ENCODE data around the gene NCAPG2. TPM values are rescaled to one million over a fixed set of nuclear protein-coding genes. Genes with fewer than 3 reads are reported as not detected.
"Not testable (repeated sequence)": the region's sequence is repeated elsewhere in the genome, so short reads cannot be mapped to it uniquely, and the experiment has no call there.

Gene NCAPG2
- total RNA-seq, 1 experiment from 2014 or later = 27.4 TPM

DNA sequence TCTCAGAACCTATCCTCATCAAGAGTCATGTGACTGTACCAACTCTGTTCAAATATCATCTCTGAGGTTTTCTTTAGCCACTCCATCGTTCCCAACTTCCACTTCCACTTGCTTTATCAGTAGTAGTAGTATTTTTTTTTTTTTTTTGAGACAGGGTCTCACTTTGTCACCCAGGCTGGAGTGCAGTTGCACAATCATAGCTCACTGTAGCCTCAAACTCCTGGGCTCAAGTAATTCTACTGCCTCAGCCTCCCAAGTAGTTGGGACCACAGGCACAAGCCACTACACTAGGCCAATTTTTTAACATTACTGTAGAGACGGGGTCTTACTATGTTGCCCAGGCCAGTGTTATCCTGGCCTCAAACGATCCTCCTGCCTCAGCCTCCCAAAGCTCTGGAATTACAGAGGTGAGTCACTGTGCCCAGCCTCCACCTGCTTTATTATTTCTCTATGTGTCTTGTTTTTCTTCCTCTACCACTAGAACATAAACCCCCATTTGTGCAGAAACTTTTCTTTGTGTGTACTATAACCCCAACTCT lies 5.9 kb downstream of the NCAPG2 start:
- POLR2A ChIA-PET = interaction anchor here (0.7 to 0.8 kb wide), 2 partner anchors 9 kb away, joined by 3 read pairs; no protein-coding TSS in a partner anchor
- BruUV-seq (replicated peaks) = no TSS peak
- intact Hi-C loops (cut with micrococcal nuclease) = no loop called here
- H3K36me3 Mint-ChIP-seq (ENCODE audit: insufficient read depth, unreplicated experiment) = peaks cover 12% of the 10 kb centered on the region
- no peaks in the 10 kb centered on the region for H3K9me3 Mint-ChIP-seq (ENCODE audit: unreplicated experiment)
- no peaks in the 10 kb centered on the region for H3K27me3 Mint-ChIP-seq (ENCODE audit: insufficient read depth, unreplicated experiment)
- no peak overlapping the region for H3K4me3 Mint-ChIP-seq (ENCODE audit: unreplicated experiment)
- CTCF ChIA-PET = interaction anchor here (0.5 to 1.3 kb wide), 3 partner anchors 24 to 278 kb away, joined by 3 to 5 read pairs (median 3); no protein-coding TSS in a partner anchor
- TF ChIP-seq, protein P1, sequence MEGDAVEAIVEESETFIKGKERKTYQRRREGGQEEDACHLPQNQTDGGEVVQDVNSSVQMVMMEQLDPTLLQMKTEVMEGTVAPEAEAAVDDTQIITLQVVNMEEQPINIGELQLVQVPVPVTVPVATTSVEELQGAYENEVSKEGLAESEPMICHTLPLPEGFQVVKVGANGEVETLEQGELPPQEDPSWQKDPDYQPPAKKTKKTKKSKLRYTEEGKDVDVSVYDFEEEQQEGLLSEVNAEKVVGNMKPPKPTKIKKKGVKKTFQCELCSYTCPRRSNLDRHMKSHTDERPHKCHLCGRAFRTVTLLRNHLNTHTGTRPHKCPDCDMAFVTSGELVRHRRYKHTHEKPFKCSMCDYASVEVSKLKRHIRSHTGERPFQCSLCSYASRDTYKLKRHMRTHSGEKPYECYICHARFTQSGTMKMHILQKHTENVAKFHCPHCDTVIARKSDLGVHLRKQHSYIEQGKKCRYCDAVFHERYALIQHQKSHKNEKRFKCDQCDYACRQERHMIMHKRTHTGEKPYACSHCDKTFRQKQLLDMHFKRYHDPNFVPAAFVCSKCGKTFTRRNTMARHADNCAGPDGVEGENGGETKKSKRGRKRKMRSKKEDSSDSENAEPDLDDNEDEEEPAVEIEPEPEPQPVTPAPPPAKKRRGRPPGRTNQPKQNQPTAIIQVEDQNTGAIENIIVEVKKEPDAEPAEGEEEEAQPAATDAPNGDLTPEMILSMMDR (IDR thresholded peaks at IDR 0.05; ENCODE audit: unreplicated experiment) = no peak
- H3K27ac Mint-ChIP-seq (ENCODE audit: low read depth, unreplicated experiment) = no peak overlapping the region
- H3K4me1 Mint-ChIP-seq (ENCODE audit: insufficient read depth, unreplicated experiment) = peaks cover 23% of the 10 kb centered on the region
- no peak for DNase-seq (ENCODE audit: unreplicated experiment)

DNA sequence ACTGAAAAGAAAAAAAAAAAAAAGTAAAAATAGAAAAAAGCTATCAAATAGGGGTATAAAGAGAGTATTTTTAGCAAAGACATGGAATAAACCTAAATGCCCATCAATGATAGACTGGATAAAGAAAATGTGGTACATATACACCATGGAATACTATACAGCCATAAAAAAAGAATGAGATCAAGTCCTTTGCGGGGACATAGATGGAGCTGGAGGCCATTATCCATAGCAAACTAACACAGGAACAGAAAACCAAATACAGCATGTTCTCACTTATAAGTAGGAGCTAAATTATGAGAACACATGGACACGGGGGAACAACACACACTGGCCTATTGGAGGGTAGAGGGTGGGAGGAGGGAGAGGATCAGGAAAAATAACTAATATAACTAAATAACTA lies 7.0 kb downstream of the NCAPG2 start:
- DNase-seq (ENCODE audit: unreplicated experiment); BruUV-seq (replicated peaks); intact Hi-C loops (cut with micrococcal nuclease); H3K27me3 Mint-ChIP-seq (ENCODE audit: insufficient read depth, unreplicated experiment); H3K4me3 Mint-ChIP-seq (ENCODE audit: unreplicated experiment); H3K9me3 Mint-ChIP-seq (ENCODE audit: unreplicated experiment); H3K27ac Mint-ChIP-seq (ENCODE audit: low read depth, unreplicated experiment): not testable (repeated sequence)
- H3K36me3 Mint-ChIP-seq (ENCODE audit: insufficient read depth, unreplicated experiment) = peaks cover 12% of the 10 kb centered on the region
- CTCF ChIA-PET = interaction anchor here (0.6 to 1.3 kb wide), 2 partner anchors 231 to 279 kb away, joined by 4 to 5 read pairs; no protein-coding TSS in a partner anchor
- POLR2A ChIA-PET = interaction anchor here (0.8 to 1.2 kb wide), 2 partner anchors 8 to 166 kb away, joined by 3 read pairs; no protein-coding TSS in a partner anchor
- H3K4me1 Mint-ChIP-seq (ENCODE audit: insufficient read depth, unreplicated experiment) = peaks cover 13% of the 10 kb centered on the region

DNA sequence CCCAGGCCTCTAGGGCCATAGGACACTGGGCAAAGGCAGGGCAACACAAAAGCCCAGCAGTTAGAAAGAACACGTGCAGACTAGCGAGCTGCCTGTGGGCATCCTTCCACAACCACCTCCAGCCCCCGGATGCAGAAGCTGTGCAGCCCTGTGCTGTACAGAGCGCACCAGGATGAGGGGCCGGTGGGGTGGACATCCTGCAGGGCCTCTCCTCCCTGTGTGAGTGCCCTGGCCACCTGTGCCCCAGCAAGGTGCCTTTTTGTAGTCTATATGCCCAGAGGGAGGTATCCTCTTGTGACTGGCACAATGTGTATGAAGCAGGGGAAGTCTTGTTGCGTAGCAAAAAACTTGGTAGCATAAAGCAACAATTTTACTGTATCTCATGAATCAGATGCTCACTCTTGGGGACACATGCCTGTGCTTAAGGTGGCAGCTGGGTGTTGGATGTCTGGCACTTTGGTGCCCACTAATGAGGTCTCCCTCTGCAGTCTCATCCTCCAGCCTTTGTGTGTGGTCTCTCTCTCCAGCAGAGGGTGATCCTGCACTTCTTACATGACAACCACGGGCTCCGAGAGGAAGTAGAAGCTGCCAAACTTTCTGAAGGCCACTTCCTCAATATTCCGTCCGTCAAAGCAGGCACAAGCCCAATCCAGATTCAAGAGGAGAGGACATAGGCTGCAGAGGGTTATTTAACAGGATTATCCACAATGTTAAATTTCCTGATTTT lies 8.7 kb downstream of the NCAPG2 start:
- H3K4me3 Mint-ChIP-seq (ENCODE audit: unreplicated experiment) = no peak overlapping the region
- H3K27me3 Mint-ChIP-seq (ENCODE audit: insufficient read depth, unreplicated experiment) = no peaks in the 10 kb centered on the region
- intact Hi-C loops (cut with micrococcal nuclease) = loop anchor here (1.0 kb wide), 1 partner anchor 281 kb away; no protein-coding TSS in a partner anchor
- no peaks in the 10 kb centered on the region for H3K9me3 Mint-ChIP-seq (ENCODE audit: unreplicated experiment)
- ChIA-PET CTCF (interaction anchor here (0.6 to 1.2 kb wide), 4 partner anchors 26 to 282 kb away, joined by 3 to 4 read pairs (median 4); no protein-coding TSS in a partner anchor), POLR2A (interaction anchor here (0.6 kb wide), 1 partner anchor 329 kb away, joined by 3 read pairs; no protein-coding TSS in a partner anchor)
- peak; percentile 71 for DNase-seq (ENCODE audit: unreplicated experiment)
- H3K27ac Mint-ChIP-seq (ENCODE audit: low read depth, unreplicated experiment) = no peak overlapping the region
- no TSS peak for BruUV-seq (replicated peaks)
- TF ChIP-seq, protein P1 (IDR thresholded peaks at IDR 0.05; ENCODE audit: unreplicated experiment) = peak; percentile 31
- peaks cover 12% of the 10 kb centered on the region for H3K36me3 Mint-ChIP-seq (ENCODE audit: insufficient read depth, unreplicated experiment)
- H3K4me1 Mint-ChIP-seq (ENCODE audit: insufficient read depth, unreplicated experiment) = peaks cover 9% of the 10 kb centered on the region

DNA sequence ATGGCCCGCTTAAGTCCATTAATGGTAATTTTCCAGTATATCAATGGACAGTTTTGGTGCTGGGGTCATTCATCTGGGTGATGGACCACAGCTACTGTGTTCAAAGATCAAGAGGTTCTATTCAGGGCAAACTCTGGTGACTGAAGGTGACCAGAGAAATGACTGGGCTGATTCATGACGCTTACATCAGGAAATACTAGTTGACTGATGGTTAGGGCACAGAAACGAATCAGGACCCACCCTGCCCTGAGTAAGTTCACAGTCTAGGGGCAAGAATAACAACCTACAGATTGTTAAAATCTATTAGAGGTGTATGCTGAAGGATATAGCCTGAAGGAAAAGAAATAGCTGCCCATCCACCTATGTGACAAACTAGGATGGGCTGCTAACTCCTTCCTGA lies 9.5 kb downstream of the NCAPG2 start:
- TF ChIP-seq, protein P1 (IDR thresholded peaks at IDR 0.05; ENCODE audit: unreplicated experiment) = no peak
- intact Hi-C loops (cut with micrococcal nuclease) = no loop called here
- peaks cover 12% of the 10 kb centered on the region for H3K36me3 Mint-ChIP-seq (ENCODE audit: insufficient read depth, unreplicated experiment)
- H3K27ac Mint-ChIP-seq (ENCODE audit: low read depth, unreplicated experiment) = no peak overlapping the region
- no peaks in the 10 kb centered on the region for H3K27me3 Mint-ChIP-seq (ENCODE audit: insufficient read depth, unreplicated experiment)
- no peak overlapping the region for H3K4me3 Mint-ChIP-seq (ENCODE audit: unreplicated experiment)
- no TSS peak for BruUV-seq (replicated peaks)
- ChIA-PET CTCF (interaction anchor here (0.8 to 1.2 kb wide), 3 partner anchors 25 to 282 kb away, joined by 3 to 4 read pairs (median 3); no protein-coding TSS in a partner anchor), POLR2A (interaction anchor here (1.2 kb wide), 1 partner anchor 10 kb away, joined by 4 read pairs; the partner anchor contains the start of gene NCAPG2)
- no peaks in the 10 kb centered on the region for H3K9me3 Mint-ChIP-seq (ENCODE audit: unreplicated experiment)
- no peak for DNase-seq (ENCODE audit: unreplicated experiment)
- peaks cover 6% of the 10 kb centered on the region for H3K4me1 Mint-ChIP-seq (ENCODE audit: insufficient read depth, unreplicated experiment)

All from MCF 10A (cell line).